ENCODE data around the gene FAIM2.
"Not testable (repeated sequence)": the region's sequence is repeated elsewhere in the genome, so short reads cannot be mapped to it uniquely, and the experiment has no call there.

The FAIM2 gene

DNA sequence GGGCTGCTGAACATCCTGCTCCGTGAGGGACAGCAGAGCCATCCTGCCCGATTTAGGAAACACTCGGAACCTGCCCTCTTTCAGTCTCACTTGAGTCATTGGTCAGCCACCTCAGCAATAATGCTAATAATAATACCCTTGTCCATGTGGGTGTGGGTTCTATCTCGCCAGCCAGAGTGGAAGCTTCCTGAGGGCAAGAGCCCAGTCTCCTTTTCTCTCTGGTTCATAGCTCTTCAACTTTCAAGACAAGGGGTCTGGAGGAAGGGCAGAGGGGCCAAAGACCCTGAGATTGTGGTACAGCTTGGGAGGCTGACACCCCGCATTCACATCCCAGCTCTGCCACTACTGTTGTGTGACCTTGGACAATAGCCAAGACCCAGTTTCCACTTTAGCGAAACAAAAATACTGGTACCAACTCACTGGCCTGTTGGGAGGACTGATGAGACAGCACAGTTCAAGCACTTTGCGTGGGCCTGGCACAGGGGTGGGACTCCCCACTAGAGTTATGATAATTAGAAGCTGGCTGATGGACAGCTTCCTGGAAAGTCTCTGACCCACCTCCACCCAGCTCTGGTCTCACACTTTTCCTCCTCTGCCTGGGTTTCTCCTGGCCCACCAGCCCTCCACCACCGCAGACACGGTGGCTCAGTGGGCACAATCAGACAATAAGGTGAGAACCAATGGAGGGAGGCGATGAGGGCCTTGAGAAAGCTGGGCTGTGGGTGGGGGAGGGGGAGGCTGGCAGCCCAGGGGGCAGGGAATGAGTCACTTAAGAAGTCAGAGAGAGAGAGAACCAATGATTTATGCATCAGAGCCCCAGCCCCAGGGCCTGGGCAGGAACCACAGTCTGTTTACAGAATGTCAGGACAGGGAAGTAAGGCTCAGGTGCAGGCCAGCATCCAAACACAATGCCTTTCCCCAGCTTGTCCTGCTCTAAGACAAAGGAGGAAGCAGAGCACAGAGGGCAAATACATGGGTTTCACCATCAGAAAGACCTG is 9.6 kb downstream of the FAIM2 start:
- DNase-seq (ENCODE audit: low spot score) = no peak

- no peak for DNase-seq (ENCODE audit: low spot score)
These were observed 10.9 kb downstream of the FAIM2 start for GRCh38 chr12:49892732-49893317.

DNA sequence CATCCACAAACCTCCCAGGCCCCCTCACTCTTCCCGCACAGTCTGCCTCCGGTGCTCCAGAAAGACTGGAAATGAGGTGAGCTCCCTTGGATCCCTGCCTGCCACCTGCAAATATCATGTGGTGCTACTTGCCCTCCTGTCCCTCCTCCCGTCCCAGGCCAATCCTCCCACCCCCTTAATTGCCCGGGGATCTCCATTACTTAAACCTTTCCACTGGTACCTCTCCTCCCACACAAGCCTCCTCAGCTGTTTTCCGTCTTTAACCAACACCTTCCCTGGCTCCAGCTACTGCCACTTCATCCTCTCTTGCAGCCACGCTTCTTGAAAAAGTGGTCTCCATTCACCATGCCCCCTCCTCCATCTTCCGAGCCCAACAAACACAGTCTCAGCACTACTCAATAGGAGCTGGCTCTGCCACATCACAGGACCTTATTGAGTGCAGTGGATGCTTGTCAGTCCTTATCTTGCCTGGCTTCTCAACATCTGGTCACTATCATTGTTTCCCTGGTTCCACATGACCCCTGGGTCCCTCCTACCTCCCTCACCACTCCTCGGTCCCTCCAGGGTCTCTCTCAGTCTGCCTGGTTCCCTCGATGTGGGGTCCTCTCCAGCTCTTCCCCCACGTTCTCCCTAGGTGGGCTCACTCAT is 11.5 kb downstream of the FAIM2 start:
- no peak for DNase-seq (ENCODE audit: low spot score)

- DNase-seq (ENCODE audit: low spot score) = no peak
These were observed 12.2 kb downstream of the FAIM2 start for GRCh38 chr12:49891476-49891875.

DNA sequence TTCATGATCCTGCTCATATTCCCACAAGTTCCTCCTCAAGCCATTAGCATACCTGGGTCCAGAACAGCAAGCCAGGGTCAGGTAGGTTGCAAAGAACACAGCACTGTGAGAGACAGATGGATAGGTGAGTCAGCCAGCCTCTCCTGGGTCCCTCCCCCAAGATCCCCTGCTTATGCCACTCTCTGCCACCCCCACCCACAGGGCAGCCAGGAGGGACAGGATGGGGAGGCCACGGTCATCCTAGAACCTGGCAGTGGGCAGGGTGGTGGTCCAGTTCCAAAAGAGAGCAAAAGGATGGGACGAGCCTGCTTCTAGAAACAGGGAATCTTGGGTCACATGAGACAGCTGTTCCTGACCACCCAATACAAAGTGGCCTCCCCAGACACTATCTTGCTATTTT is 12.7 kb downstream of the FAIM2 start:
- DNase-seq (ENCODE audit: low spot score) = no peak

DNA sequence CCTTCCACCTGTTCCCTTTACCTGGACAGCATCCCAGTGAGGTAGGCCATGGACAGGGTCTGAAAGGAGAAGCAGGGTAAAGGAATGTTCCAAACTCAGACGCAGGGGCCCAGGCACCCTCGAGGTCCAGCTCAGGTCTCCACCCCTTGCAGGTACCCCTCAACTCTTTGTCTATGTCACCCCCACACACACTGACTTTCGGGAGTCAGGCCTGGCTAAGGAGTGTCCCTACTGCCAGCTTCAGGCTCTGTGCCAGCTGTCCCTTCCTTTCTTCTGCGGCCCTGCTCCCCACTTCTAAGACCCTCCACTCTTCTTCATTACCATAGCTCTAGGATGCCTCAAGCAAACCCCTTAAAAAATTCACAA is 13.6 kb downstream of the FAIM2 start:
- no peak for DNase-seq (ENCODE audit: low spot score)

DNA sequence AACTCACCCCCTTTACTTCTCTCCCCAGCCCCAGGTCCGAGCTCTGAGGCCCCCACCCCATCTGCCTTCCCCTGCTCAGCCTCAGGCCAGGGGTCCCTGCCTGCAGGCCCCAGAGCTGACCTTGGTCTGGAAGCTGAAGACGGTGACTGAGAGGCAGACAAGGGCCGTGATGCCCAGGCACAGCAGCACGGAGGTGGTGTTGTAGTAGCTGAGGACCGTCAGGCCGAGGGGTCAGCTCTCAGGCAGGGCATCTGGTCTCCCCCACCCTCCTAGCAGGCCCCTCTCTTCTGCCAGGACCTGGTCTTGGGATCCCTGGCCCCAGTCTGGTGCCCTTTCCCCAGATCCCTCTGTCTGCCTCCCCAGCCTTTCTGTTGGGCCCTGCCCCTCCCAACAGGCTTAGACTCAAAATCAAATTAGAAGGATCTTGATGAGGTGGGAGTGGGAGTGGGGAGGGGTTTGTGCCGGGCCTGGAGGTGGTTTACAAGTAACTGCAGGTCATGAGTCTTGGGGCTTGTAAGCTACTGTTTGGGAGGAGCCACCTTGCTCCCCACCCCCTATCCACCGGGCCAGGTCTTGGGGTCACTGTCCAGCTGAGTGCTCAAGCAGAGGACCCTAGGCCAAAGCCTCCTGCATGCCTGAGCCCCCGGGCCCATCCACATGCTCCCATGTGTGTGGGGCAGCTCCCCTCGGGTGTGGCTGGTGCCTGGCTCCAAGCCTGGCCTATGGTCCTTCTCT is 14.2 kb downstream of the FAIM2 start:
- DNase-seq (ENCODE audit: low spot score) = no peak

DNA sequence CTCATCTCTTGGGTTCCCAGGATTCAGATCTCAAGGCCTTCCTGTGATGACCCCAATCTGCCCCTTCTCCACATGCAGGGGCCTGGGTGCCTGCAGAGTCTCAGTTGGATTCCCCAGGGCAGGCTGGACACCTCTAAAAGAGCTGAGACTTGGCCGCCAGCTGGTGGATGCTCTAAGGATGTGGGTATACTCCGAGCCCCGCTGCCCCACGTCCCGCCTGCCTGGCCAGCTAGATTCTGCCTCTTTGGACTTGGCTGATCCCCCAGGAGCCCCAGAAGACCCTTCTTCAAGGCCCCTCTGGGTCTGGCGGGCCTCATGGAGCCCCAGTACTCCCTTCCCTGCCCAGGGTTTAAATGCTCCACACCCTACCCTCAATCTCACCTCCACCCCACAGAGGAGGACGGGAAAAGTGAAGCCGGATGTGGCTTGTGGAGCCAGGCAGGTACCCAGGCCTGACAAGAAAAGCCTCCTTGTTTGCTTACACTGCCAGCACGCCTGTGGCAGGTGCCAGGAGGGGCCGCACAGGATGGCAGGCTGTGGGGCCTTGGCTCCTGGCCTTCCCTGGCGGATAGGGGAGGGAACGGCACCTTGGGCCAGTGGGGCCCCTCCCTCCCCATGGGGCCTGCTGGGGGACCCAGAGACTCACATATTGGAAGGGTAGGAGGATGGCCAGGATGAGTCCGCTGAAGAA is 15.1 kb downstream of the FAIM2 start:
- no peak for DNase-seq (ENCODE audit: low spot score)

GRCh38 chr12:49887536-49888401 is 15.9 kb downstream of the FAIM2 start:
- DNase-seq (ENCODE audit: low spot score) = no peak

DNA sequence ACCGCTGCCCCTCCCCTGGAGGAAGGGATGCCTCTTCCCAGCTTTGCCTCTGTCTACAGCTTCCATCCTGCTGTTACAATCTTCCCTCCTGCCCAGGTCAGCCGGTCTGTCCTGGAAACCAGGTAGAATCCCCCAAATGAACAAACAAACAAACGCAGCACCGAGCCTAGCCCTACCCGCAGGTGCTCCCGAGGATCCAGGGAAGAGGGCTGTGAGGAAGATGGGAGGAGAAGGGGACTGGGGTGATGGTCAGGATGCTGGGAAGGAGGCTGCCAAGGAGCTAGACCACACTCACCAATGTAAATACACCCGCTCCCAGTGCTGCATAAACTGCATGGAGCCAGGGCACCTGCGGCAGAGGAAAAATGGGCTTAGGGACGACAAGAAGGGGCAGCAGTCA is 16.6 kb downstream of the FAIM2 start:
- DNase-seq (ENCODE audit: low spot score) = no peak

- DNase-seq (ENCODE audit: low spot score) = no peak
These were observed 17.8 kb downstream of the FAIM2 start for GRCh38 chr12:49885663-49886461.

DNA sequence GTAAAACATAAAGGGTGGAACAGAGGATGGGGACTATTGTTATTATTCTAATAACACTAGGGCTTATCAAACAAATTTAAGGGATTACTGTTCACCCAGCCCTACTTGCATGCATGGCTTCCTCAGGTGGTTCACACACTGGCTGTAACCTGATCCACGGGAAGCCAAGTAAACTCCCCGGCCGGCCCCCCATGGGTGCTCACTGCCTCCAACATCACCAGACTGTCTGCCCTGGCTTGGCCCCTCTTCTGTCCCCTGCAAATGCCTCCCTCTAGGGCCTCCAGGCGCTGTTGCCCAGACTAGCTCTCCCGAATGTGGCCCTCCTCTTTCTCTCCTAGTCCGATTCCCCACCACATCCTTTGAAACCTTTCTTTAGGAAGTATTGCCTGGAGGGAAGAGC is 18.6 kb downstream of the FAIM2 start:
- DNase-seq (ENCODE audit: low spot score) = no peak

GRCh38 chr12:49882851-49883464 is 20.7 kb downstream of the FAIM2 start:
- no peak for DNase-seq (ENCODE audit: low spot score)

DNA sequence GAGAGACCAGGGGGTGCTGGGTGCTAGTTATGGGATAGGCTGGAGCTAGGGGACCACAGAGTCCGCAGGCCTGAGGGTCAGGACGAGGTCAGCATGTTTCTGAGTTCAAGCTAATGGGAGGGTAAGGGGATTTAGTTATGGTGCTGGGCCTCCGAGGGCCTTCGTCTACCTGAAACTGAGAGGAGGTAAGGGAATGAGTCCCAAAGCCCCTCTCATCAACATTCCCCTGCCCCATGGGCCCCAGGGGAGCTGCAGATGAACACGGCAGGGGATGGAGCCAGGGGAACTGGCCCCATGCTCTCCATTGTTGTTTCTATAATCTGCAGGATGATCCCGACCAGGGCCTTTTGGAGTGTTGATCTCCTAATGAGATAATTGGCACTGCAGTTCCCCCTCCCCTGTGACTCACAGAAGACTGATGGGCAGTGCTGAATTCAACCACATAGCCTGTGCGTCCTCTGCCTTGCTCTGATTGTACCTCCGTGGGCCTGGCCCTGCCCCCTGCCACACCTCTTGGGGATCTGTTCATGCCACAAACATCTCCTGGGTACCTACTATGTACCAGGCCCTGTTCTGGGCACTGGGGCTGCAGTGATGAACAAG is 21.4 kb downstream of the FAIM2 start:
- DNase-seq (ENCODE audit: low spot score) = no peak

- DNase-seq (ENCODE audit: low spot score) = no peak
These were observed 22.1 kb downstream of the FAIM2 start for GRCh38 chr12:49881415-49882247.

GRCh38 chr12:49880756-49881414 is 22.8 kb downstream of the FAIM2 start:
- DNase-seq (ENCODE audit: low spot score) = no peak

DNA sequence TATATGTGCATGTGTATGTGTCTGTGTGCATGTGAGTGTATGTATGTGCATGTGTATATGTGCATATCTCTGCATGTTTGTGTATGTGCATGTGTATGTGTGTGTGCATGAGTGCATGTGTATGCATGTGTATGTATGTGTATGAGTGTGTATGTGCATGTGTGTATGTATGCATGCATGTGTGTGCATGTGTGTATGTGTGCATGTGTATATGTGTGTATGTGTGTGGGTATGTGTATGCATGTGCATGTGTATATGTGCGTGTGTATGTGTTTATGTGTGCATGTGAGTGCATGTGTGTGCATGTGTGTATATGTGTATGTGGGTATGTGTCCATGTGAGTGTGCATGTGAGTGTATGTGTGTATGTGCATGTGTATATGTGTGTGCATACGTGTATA is 24.6 kb downstream of the FAIM2 start:
- DNase-seq (ENCODE audit: low spot score) = not testable (repeated sequence)

- no peak for DNase-seq (ENCODE audit: low spot score)
These were observed 25.7 kb downstream of the FAIM2 start for GRCh38 chr12:49878021-49878420.

Measured in kidney capillary endothelial cell (primary cell).